Measurements from ENCODE around the gene FAM81B. TPM values are rescaled to one million over a fixed set of nuclear protein-coding genes. Genes with fewer than 3 reads are reported as not detected.
"Not testable (repeated sequence)": the region's sequence is repeated elsewhere in the genome, so short reads cannot be mapped to it uniquely, and the experiment has no call there.

Gene FAM81B
- total RNA-seq, 1 donor from 2014 or later, result not detected

GRCh38 chr5:95358848-95359247, 32.3 kb upstream of the FAM81B start:
- no peak for TF ChIP-seq CTCF (IDR thresholded peaks at IDR 0.05; ENCODE audit: unreplicated experiment)
- no peaks in the 10 kb centered on the region for H3K27me3 Mint-ChIP-seq
- no peaks in the 10 kb centered on the region for H3K36me3 Mint-ChIP-seq (ENCODE audit: insufficient read depth)
- H3K27ac Mint-ChIP-seq, result no peak overlapping the region
- no peaks in the 10 kb centered on the region for H3K4me1 Mint-ChIP-seq (ENCODE audit: low read depth)
- no peak for DNase-seq (ENCODE audit: low spot score, unreplicated experiment)
- H3K4me3 Mint-ChIP-seq (ENCODE audit: low read depth), result no peak overlapping the region
- peaks cover 9% of the 10 kb centered on the region for H3K9me3 Mint-ChIP-seq (ENCODE audit: low read depth)

DNA sequence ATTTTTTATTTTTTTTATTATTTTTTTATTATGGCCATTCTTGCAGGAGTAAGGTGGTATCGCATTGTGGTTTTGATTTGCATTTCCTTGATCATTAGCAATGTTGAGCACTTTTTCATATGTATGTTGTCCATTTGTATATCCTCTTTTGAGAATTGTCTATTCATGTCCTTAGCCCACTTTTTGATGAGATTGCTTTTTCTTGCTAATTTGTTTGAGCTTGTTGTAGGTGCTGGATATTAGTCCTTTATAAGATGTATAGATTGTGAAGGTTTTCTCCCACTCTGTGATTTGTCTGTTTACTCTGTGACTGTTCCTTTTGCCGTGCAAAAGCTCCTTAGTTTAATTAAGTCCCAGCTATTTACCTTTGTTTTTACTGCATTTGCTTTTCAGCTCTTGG, 30.5 kb upstream of the FAM81B start:
- H3K4me1 Mint-ChIP-seq (ENCODE audit: low read depth); H3K36me3 Mint-ChIP-seq (ENCODE audit: insufficient read depth); H3K27ac Mint-ChIP-seq; H3K4me3 Mint-ChIP-seq (ENCODE audit: low read depth); H3K27me3 Mint-ChIP-seq; DNase-seq (ENCODE audit: low spot score, unreplicated experiment): not testable (repeated sequence)
- H3K9me3 Mint-ChIP-seq (ENCODE audit: low read depth), result peaks cover 17% of the 10 kb centered on the region

DNA sequence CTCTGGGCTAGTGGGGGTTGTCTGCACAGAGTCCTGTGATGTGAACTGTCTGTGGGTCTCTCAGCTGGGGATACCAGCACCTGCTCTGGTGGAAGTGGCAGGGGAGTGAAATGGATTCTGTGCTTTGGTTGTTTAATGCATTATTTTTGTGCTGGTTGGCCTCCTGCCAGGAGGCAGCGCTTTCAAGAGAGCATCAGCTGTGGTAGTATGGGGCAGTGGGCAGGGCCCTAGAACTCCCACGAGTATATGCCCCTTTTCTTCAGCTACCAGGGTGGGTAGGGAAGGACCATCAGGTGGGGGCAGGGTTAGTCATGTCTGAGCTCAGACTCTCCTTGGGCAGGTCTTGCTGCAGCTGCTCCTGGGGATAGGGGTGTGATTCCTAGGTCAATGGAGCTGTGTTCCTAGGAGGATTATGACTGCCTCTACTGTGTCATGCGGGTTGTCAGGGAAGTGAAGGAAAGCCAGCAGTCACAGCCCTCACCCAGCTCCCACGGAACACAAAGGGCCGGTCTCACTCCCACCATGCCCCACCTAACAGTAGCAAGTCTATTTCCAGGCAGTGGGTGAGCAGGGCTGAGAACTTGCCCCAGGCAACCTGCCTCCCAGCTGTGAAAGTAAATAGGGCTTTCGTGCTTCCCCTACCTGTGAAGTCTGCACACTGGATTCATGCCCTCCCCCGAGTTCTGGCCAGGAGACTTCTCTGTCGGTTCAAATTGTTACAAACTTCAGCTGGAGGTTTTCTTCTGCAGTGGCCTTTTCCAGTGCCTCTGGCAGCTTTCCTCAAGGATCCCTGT, 25.7 kb upstream of the FAM81B start:
- Mint-ChIP-seq H3K9me3 (ENCODE audit: low read depth) (peaks cover 17% of the 10 kb centered on the region), H3K27ac (no peak overlapping the region), H3K4me1 (ENCODE audit: low read depth) (no peaks in the 10 kb centered on the region), H3K4me3 (ENCODE audit: low read depth) (no peak overlapping the region), H3K27me3 (no peaks in the 10 kb centered on the region), H3K36me3 (ENCODE audit: insufficient read depth) (no peaks in the 10 kb centered on the region)
- DNase-seq (ENCODE audit: low spot score, unreplicated experiment), result no peak
- no peak for TF ChIP-seq CTCF (IDR thresholded peaks at IDR 0.05; ENCODE audit: unreplicated experiment)

DNA sequence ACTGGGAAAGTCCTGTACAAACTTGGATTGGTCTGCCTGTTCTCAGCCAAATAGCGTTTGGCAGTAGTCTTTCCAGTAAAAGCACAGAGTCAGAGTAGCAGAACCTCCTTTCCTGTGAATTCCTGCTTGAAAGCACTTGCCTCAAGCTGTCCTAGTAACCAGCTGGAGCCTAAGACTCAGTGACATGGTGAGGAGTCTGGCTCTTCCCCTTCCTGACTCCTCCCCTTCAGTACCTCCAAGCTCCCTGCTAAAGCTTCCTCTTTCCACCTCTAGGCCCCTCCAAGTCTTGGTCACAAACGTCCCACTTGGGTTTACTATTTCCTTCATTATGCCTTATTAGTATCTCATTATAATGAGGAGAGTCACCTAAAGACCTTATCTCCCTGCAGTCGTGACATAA, 21.4 kb upstream of the FAM81B start:
- Mint-ChIP-seq H3K27me3 (no peaks in the 10 kb centered on the region), H3K27ac (no peak overlapping the region), H3K9me3 (ENCODE audit: low read depth) (peaks cover 2% of the 10 kb centered on the region)

GRCh38 chr5:95374061-95374460, 17.1 kb upstream of the FAM81B start:
- no peak overlapping the region for H3K27ac Mint-ChIP-seq
- DNase-seq (ENCODE audit: low spot score, unreplicated experiment), result no peak
- H3K4me1 Mint-ChIP-seq (ENCODE audit: low read depth), result no peaks in the 10 kb centered on the region
- no peak for TF ChIP-seq CTCF (IDR thresholded peaks at IDR 0.05; ENCODE audit: unreplicated experiment)
- no peaks in the 10 kb centered on the region for H3K36me3 Mint-ChIP-seq (ENCODE audit: insufficient read depth)
- no peaks in the 10 kb centered on the region for H3K27me3 Mint-ChIP-seq
- no peak overlapping the region for H3K4me3 Mint-ChIP-seq (ENCODE audit: low read depth)
- H3K9me3 Mint-ChIP-seq (ENCODE audit: low read depth), result no peaks in the 10 kb centered on the region

More for the DNA sequence above, 21.4 kb upstream of the FAM81B start:
- no peak for TF ChIP-seq CTCF (IDR thresholded peaks at IDR 0.05; ENCODE audit: unreplicated experiment)
- no peak for DNase-seq (ENCODE audit: low spot score, unreplicated experiment)
- no peaks in the 10 kb centered on the region for H3K36me3 Mint-ChIP-seq (ENCODE audit: insufficient read depth)
- no peaks in the 10 kb centered on the region for H3K4me1 Mint-ChIP-seq (ENCODE audit: low read depth)
- H3K4me3 Mint-ChIP-seq (ENCODE audit: low read depth), result no peak overlapping the region

GRCh38 chr5:95375591-95375990, 15.6 kb upstream of the FAM81B start:
- no peak overlapping the region for H3K4me3 Mint-ChIP-seq (ENCODE audit: low read depth)
- no peaks in the 10 kb centered on the region for H3K27me3 Mint-ChIP-seq
- TF ChIP-seq CTCF (IDR thresholded peaks at IDR 0.05; ENCODE audit: unreplicated experiment), result no peak
- peaks cover 7% of the 10 kb centered on the region for H3K9me3 Mint-ChIP-seq (ENCODE audit: low read depth)
- H3K27ac Mint-ChIP-seq, result no peak overlapping the region
- DNase-seq (ENCODE audit: low spot score, unreplicated experiment), result no peak
- no peaks in the 10 kb centered on the region for H3K36me3 Mint-ChIP-seq (ENCODE audit: insufficient read depth)
- no peaks in the 10 kb centered on the region for H3K4me1 Mint-ChIP-seq (ENCODE audit: low read depth)
